GDM1 (cell line): ENCODE measurements around the gene MEGF8.

ENCODE experiments used
- DNase-seq: peaks from one replicate; lab custom pipeline; 2025; lab: John Stamatoyannopoulos, UW

The MEGF8 gene

GRCh38 chr19:42356686-42357085 lies 31.3 kb downstream of the MEGF8 start:
- DNase-seq, result no peak

- DNase-seq, result no peak
Measured at GRCh38 chr19:42357290-42357689, 31.9 kb downstream of the MEGF8 start.

- DNase-seq, result no peak
Measured at GRCh38 chr19:42360787-42361544, 35.5 kb downstream of the MEGF8 start.

- no peak for DNase-seq
Measured at GRCh38 chr19:42361545-42361910, 36.1 kb downstream of the MEGF8 start.

- no peak for DNase-seq
Measured at GRCh38 chr19:42362342-42362741, 36.9 kb downstream of the MEGF8 start.

GRCh38 chr19:42362891-42363440 lies 37.5 kb downstream of the MEGF8 start:
- no peak for DNase-seq

- DNase-seq, result no peak
Measured at GRCh38 chr19:42363614-42364346, 38.3 kb downstream of the MEGF8 start.

- no peak for DNase-seq
Measured at GRCh38 chr19:42366673-42367072, 41.2 kb downstream of the MEGF8 start.

GRCh38 chr19:42367929-42368328 lies 42.5 kb downstream of the MEGF8 start:
- no peak for DNase-seq

GRCh38 chr19:42368360-42368759 lies 42.9 kb downstream of the MEGF8 start:
- no peak for DNase-seq

- DNase-seq, result no peak
Measured at GRCh38 chr19:42368765-42369164, 43.3 kb downstream of the MEGF8 start.

GRCh38 chr19:42369433-42370067 lies 44.1 kb downstream of the MEGF8 start:
- DNase-seq, result no peak

GRCh38 chr19:42370068-42370520 lies 44.7 kb downstream of the MEGF8 start:
- no peak for DNase-seq

- no peak for DNase-seq
Measured at GRCh38 chr19:42370626-42371175, 45.3 kb downstream of the MEGF8 start.

- no peak for DNase-seq
Measured at GRCh38 chr19:42374826-42375376, 49.5 kb downstream of the MEGF8 start.

- DNase-seq, result no peak
Measured at GRCh38 chr19:42375415-42376176, 50.2 kb downstream of the MEGF8 start.

GRCh38 chr19:42376177-42376555 lies 50.7 kb downstream of the MEGF8 start:
- no peak for DNase-seq

GRCh38 chr19:42378225-42379215 lies 53.1 kb downstream of the MEGF8 start:
- DNase-seq, result no peak

GRCh38 chr19:42380155-42380554 lies 54.7 kb downstream of the MEGF8 start:
- DNase-seq, result no peak
